SK-N-SH (cell line): ENCODE measurements around the gene RGS6. TPM values are rescaled to one million over a fixed set of nuclear protein-coding genes. Genes with fewer than 3 reads are reported as not detected.

Source experiments
- CTCF ChIA-PET: fragments of 300-600, 350-600 bp; formaldehyde crosslinking; extraction: SDS; loops from one replicate; lab custom pipeline; 2021; lab: Yijun Ruan, JAX
- POLR2A ChIA-PET: fragments of 350-600 bp; sonication (Branson Sonifier 250); formaldehyde crosslinking; extraction: SDS; loops from one replicate; lab custom pipeline; 2020; ENCODE audit warnings: antibody characterized with exemption, inconsistent platforms; lab: Yijun Ruan, JAX
- DNase-seq: peaks from one replicate; pipeline ENCODE4 v3.0.0; 2012
- H2AFZ ChIP-seq: fragments of 200-600 bp; sonication (generic); 2 replicates; pipeline ENCODE4 v1.8.1; 2016; ENCODE audit warnings: antibody characterized with exemption, mild to moderate bottlenecking, low read depth
- H3F3A ChIP-seq: fragments of 200-600 bp; sonication (generic); replicated peaks from 2 replicates; pipeline ENCODE3; 2016; ENCODE audit warnings: antibody characterized with exemption, mild to moderate bottlenecking; ENCODE audit not compliant: insufficient read depth
- H3K27ac ChIP-seq, 2 experiments: fragments of 200-500 bp in 1 of 2; fragments of 200-600 bp in 1 of 2; sonication (Bioruptor generic) in 1 of 2; sonication (generic), shearing (Covaris generic) in 1 of 2; 2 replicates each; pipeline versions ENCODE4 v1.5.1 to v1.6.1; 2014 to 2016; ENCODE audit warnings: low read depth in 2 of 2, inconsistent platforms in 1 of 2, low read length in 1 of 2, mild to moderate bottlenecking in 1 of 2, mixed read lengths in 1 of 2
- H3K27me3 ChIP-seq: fragments of 200-600 bp; sonication (generic), shearing (Covaris generic); 2 replicates; pipeline ENCODE4 v1.6.1; 2016; ENCODE audit warnings: mixed run types; ENCODE audit not compliant: insufficient read depth
- H3K36me3 ChIP-seq, 2 experiments: fragments of 200-500 bp in 1 of 2; fragments of 200-600 bp in 1 of 2; sonication (Bioruptor generic) in 1 of 2; sonication (generic) in 1 of 2; replicated peaks in 1 of 2; 2 replicates each; pipeline versions ENCODE3 to v1.5.1; 2014 to 2016; ENCODE audit warnings: low read length in 1 of 2, mild to moderate bottlenecking in 1 of 2; ENCODE audit not compliant: insufficient read depth in 2 of 2, control insufficient read depth in 1 of 2
- H3K4me1 ChIP-seq, 2 experiments: fragments of 200-500 bp in 1 of 2; fragments of 200-600 bp in 1 of 2; sonication (Bioruptor generic) in 1 of 2; sonication (generic), shearing (Covaris generic) in 1 of 2; 2 replicates each; pipeline versions ENCODE4 v1.5.1 to v1.6.1; 2014 to 2016; ENCODE audit warnings: low read depth in 1 of 2, low read length in 1 of 2, mixed run types in 1 of 2; ENCODE audit not compliant: insufficient read depth in 2 of 2, control insufficient read depth in 1 of 2
- H3K4me2 ChIP-seq: fragments of 200-600 bp; sonication (generic), shearing (Covaris generic); 2 replicates; pipeline ENCODE4 v1.6.1; 2017; ENCODE audit warnings: mixed run types
- H3K4me3 ChIP-seq, 2 experiments: fragments of 200-500 bp in 1 of 2; fragments of 200-600 bp in 1 of 2; sonication (Bioruptor generic) in 1 of 2; sonication (generic), shearing (Covaris generic) in 1 of 2; 2 replicates each; pipeline versions ENCODE4 v1.5.1 to v1.8.1; 2014 to 2016; ENCODE audit warnings: low read depth in 2 of 2, inconsistent platforms in 1 of 2, low read length in 1 of 2, mild to moderate bottlenecking in 1 of 2, mixed read lengths in 1 of 2, moderate library complexity in 1 of 2
- H3K79me2 ChIP-seq: fragments of 200-600 bp; sonication (generic); 2 replicates; pipeline ENCODE4 v1.8.1; 2017; ENCODE audit warnings: mild to moderate bottlenecking; ENCODE audit not compliant: insufficient read depth
- H3K9ac ChIP-seq: fragments of 200-600 bp; sonication (generic); 2 replicates; pipeline ENCODE4 v1.6.1; 2017; ENCODE audit warnings: mixed run types
- H3K9me2 ChIP-seq: fragments of 200-600 bp; sonication (generic); 2 replicates; pipeline ENCODE4 v1.6.1; 2017; ENCODE audit warnings: mixed run types
- H3K9me3 ChIP-seq: fragments of 200-600 bp; sonication (generic); 2 replicates; pipeline ENCODE4 v1.6.1; 2017; ENCODE audit warnings: mixed run types, mild to moderate bottlenecking, moderate library complexity
- H4K20me1 ChIP-seq: fragments of 200-600 bp; sonication (generic); 2 replicates; pipeline ENCODE4 v1.6.1; 2017; ENCODE audit warnings: mild to moderate bottlenecking, mixed run types; ENCODE audit not compliant: insufficient read depth
- CTCF ChIP-seq: fragments of 200-600 bp; sonication (generic); IDR thresholded peaks from 2 replicates; pipeline ENCODE4 v1.6.1; 2017; ENCODE audit warnings: antibody characterized with exemption, mild to moderate bottlenecking, moderate library complexity
- FOXJ3 ChIP-seq: sonication (generic); formaldehyde crosslinking; IDR thresholded peaks from 2 replicates; pipeline ENCODE4 v1.5.1; 2020; ENCODE audit warnings: mild to moderate bottlenecking, missing genetic modification reagents
- FOXM1 ChIP-seq: IDR thresholded peaks from 2 replicates; pipeline ENCODE4 v1.4.0; 2012; ENCODE audit warnings: low read depth, mild to moderate bottlenecking
- GABPA ChIP-seq: IDR thresholded peaks from 2 replicates; pipeline ENCODE4 v1.4.0; 2012; ENCODE audit warnings: low read depth, mild to moderate bottlenecking
- GATA2 ChIP-seq: sonication (generic); formaldehyde crosslinking; IDR thresholded peaks from 2 replicates; pipeline ENCODE4 v1.5.0; 2020; ENCODE audit warnings: mild to moderate bottlenecking, missing genetic modification reagents
- NRF1 ChIP-seq: IDR thresholded peaks from 2 replicates; pipeline ENCODE4 v1.6.1; 2012; ENCODE audit warnings: low read depth, mild to moderate bottlenecking, low read length
- RCOR1 ChIP-seq: fragments of 150-350 bp; IDR thresholded peaks from 2 replicates; pipeline ENCODE4 v1.6.1; 2017; ENCODE audit warnings: antibody characterized with exemption, low read length
- RFX5 ChIP-seq: IDR thresholded peaks from 2 replicates; pipeline ENCODE4 v1.6.1; 2012; ENCODE audit warnings: mild to moderate bottlenecking, improper control_type of control experiment, low read length
- RXRA ChIP-seq: IDR thresholded peaks from 2 replicates; pipeline ENCODE4 v1.4.0; 2012; ENCODE audit warnings: low read depth, mild to moderate bottlenecking, borderline replicate concordance
- TCF12 ChIP-seq: IDR thresholded peaks from 2 replicates; pipeline ENCODE4 v1.4.0; 2012
- TEAD4 ChIP-seq: IDR thresholded peaks from 2 replicates; pipeline ENCODE4 v1.4.0; 2012; ENCODE audit warnings: mild to moderate bottlenecking, borderline replicate concordance; ENCODE audit not compliant: insufficient read depth
- YY1 ChIP-seq: IDR thresholded peaks from 2 replicates; pipeline ENCODE4 v1.4.0; 2012; ENCODE audit warnings: low read depth, mild to moderate bottlenecking
- WGBS: methylation state at CpG from one replicate; pipeline ENCODE4 v1.1.6; 2017; ENCODE audit warnings: low lambda C conversion rate; 5-methylcytosine and 5-hydroxymethylcytosine counted together
- polyA plus RNA-seq, 3 experiments: library from polyadenylated mRNA; depleted of rRNA; stranded (reverse); fragments of >200 nt; gene quantifications; 2 replicates each; pipeline ENCODE4 v1.2.3, GENCODE V29; 2012
- TF ChIP-seq, protein P1 (sequence below): IDR thresholded peaks from 2 replicates; pipeline ENCODE4 v1.4.0; 2012; ENCODE audit warnings: low read depth

RGS6 gene
- polyA plus RNA-seq, 1 of the 3 experiments (the other 2 are of a cell fraction): not detected

DNA sequence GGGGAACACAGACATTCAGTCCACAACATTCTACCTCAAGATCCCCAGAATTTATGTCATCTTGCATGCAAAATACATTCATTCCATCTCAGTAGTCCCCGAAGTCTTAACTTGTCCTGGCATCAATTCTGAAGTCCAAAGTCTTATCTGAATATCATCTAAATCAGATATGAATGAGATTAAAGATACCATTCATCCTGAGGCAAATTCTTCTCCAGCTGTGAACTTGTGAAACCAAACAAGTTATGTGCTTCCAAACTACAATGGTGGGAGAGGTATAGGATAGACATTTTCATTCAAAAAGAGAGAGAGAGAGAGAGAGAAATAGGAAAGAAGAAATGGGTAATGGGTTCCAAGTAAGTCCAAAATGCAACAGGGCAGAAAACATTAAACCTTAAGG lies 571.0 kb downstream of the RGS6 start:
- 0% methylated on average over 1 of the region's 1 CpG for WGBS
- no peaks in the 10 kb centered on the region for H4K20me1 ChIP-seq
- H3K4me3 ChIP-seq: no peak overlapping the region
- H3K79me2 ChIP-seq: no peaks in the 10 kb centered on the region
- POLR2A ChIA-PET: no interaction called here
- no peak overlapping the region for H2AFZ ChIP-seq
- no peak for TF ChIP-seq NRF1
- TF ChIP-seq FOXJ3 (CRISPR knock-in tag): no peak
- TF ChIP-seq RFX5: no peak
- TF ChIP-seq GATA2 (CRISPR knock-in tag): no peak
- TF ChIP-seq GABPA: no peak
- TF ChIP-seq RCOR1: no peak
- no peak for DNase-seq
- no peak overlapping the region for H3K4me2 ChIP-seq
- H3K9me2 ChIP-seq: no peaks in the 10 kb centered on the region
- peaks cover 13% of the 10 kb centered on the region; the same call in 1 of the 2 replicates for H3K27me3 ChIP-seq
- CTCF ChIA-PET: interaction anchor here (0.7 to 3.7 kb wide), 4 partner anchors 11 to 171 kb away, joined by 3 to 21 read pairs (median 6); no protein-coding TSS in a partner anchor
- H3K9ac ChIP-seq: no peak overlapping the region
- no peaks in the 10 kb centered on the region for H3K9me3 ChIP-seq
- no peak overlapping the region for H3K27ac ChIP-seq
- peaks cover 0 to 5% of the 10 kb centered on the region in 2 experiments; a peak in 1 of 4 replicates for H3K4me1 ChIP-seq
- H3F3A ChIP-seq: no peaks in the 10 kb centered on the region
- H3K36me3 ChIP-seq: no peaks in the 10 kb centered on the region

DNA sequence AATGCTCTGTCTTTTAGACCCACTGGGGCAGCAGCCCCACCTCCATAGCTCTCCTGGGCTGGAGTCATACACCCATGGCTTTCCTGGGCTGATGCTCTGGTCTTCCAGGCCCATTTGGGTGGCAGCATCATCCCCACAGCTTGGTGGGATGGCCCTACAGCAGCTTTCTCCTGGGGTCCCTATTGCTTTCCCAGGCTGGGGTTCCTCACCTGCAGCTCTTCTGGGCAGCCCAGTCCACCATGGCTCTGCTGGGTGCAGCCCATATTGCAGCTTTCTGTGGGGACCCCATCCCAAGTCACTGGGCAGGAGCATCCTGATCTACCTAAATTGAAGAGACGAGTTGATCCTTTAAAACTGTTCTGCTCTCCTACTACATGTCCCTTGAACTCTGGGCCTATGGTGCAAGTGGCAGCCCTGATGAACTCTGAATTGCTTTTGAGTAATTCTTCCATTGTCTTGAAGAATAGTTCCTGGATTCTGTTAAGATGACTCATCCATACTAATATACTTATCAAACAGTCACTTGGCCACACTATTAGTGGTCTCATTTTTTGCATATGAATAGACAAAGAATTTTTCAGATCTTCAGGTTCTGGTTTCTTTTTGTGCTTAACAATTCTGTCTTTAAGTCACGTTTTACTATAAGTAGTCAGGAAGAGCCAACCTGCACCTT lies 571.6 kb downstream of the RGS6 start:
- H3K36me3 ChIP-seq: no peaks in the 10 kb centered on the region
- H3K9me2 ChIP-seq: no peaks in the 10 kb centered on the region
- H3K27me3 ChIP-seq: peaks cover 13% of the 10 kb centered on the region; the same call in 1 of the 2 replicates
- POLR2A ChIA-PET: no interaction called here
- no peak overlapping the region for H2AFZ ChIP-seq
- no peaks in the 10 kb centered on the region for H3K9me3 ChIP-seq
- 10% methylated on average over 2 of the region's 2 CpGs for WGBS
- H3F3A ChIP-seq: no peaks in the 10 kb centered on the region
- no peak overlapping the region for H3K4me2 ChIP-seq
- no peak overlapping the region for H3K27ac ChIP-seq
- no peak for TF ChIP-seq RFX5
- TF ChIP-seq TCF12: no peak
- TF ChIP-seq RXRA: no peak
- no peak for TF ChIP-seq CTCF
- no peak for TF ChIP-seq YY1
- TF ChIP-seq FOXM1: no peak
- TF ChIP-seq, protein P1, sequence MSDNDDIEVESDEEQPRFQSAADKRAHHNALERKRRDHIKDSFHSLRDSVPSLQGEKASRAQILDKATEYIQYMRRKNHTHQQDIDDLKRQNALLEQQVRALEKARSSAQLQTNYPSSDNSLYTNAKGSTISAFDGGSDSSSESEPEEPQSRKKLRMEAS: no peak
- TF ChIP-seq TEAD4: no peak
- no peaks in the 10 kb centered on the region for H4K20me1 ChIP-seq
- no peak for DNase-seq
- H3K9ac ChIP-seq: no peak overlapping the region
- no peaks in the 10 kb centered on the region for H3K79me2 ChIP-seq
- no peak overlapping the region for H3K4me3 ChIP-seq
- peaks cover 0 to 5% of the 10 kb centered on the region in 2 experiments; a peak in 1 of 4 replicates for H3K4me1 ChIP-seq
- CTCF ChIA-PET: interaction anchor here (0.8 to 3.7 kb wide), 4 partner anchors 10 to 444 kb away, joined by 3 to 21 read pairs (median 6); no protein-coding TSS in a partner anchor
